Upper lobe of left lung (tissue), 6 donors: ENCODE measurements around the gene NEDD4L. TPM values are rescaled to one million over a fixed set of nuclear protein-coding genes. Genes with fewer than 3 reads are reported as not detected.

ENCODE experiments used
- ATAC-seq, 2 donors: fragments of 200-7000 bp; cut with Tn5 transposase; one replicate each; pipeline ENCODE4 v1.9.1; 2022; ENCODE audit warnings: mild to moderate bottlenecking in 2 of 2, moderate library complexity in 2 of 2; ENCODE audit not compliant: low FRiP score in 2 of 2
- DNase-seq, 2 donors: peaks; one replicate each; pipeline ENCODE4 v3.0.0-alpha.2; 2019 to 2020
- H3K27ac ChIP-seq, 4 donors: fragments of 200-600 bp; sonication (generic); one replicate each; pipeline ENCODE4 v1.5.1; 2016 to 2019
- H3K27me3 ChIP-seq, 4 donors: fragments of 200-600 bp; sonication (generic); one replicate each; pipeline ENCODE4 v1.5.1; 2017 to 2019
- H3K36me3 ChIP-seq, 4 donors: fragments of 200-600 bp; sonication (generic); one replicate each; pipeline ENCODE4 v1.5.1; 2016 to 2019
- H3K4me1 ChIP-seq, 4 donors: fragments of 200-600 bp; sonication (generic); one replicate each; pipeline ENCODE4 v1.5.1; 2018 to 2019
- H3K4me3 ChIP-seq, 4 donors: fragments of 200-600 bp; sonication (generic); one replicate each; pipeline ENCODE4 v1.5.1; 2017 to 2019; ENCODE audit warnings: mild to moderate bottlenecking in 2 of 4, moderate library complexity in 1 of 4
- H3K9me3 ChIP-seq, 4 donors: fragments of 200-600 bp; sonication (generic); one replicate each; pipeline ENCODE4 v1.5.1; 2018 to 2019
- EP300 ChIP-seq, 4 donors: sonication (generic); formaldehyde crosslinking; IDR thresholded peaks; one replicate each; pipeline ENCODE4 v1.5.1; 2017; ENCODE audit warnings: antibody characterized with exemption in 4 of 4, control low read depth in 2 of 4
- POLR2A ChIP-seq, 4 donors: fragments of 450-650 bp; IDR thresholded peaks; one replicate each; pipeline ENCODE4 v1.5.1; 2016 to 2017; ENCODE audit warnings: antibody characterized with exemption in 4 of 4, mild to moderate bottlenecking in 2 of 4
- POLR2AphosphoS5 ChIP-seq, 2 donors: sonication (generic); formaldehyde crosslinking; IDR thresholded peaks; one replicate each; pipeline ENCODE4 v1.5.1; 2017; ENCODE audit warnings: antibody characterized with exemption in 2 of 2
- WGBS, 2 donors: methylation state at CpG; one replicate each; pipeline ENCODE4 v1.1.5; 2017 to 2018; 5-methylcytosine and 5-hydroxymethylcytosine counted together
- small RNA-seq, 4 donors: library from RNA; depleted of rRNA; stranded (forward); fragments of <200 nt; gene quantifications; one replicate each; pipeline ENCODE3, GENCODE V24; 2016
- total RNA-seq, 6 donors: library from RNA; depleted of rRNA in 4 of 6; stranded (reverse); fragments of >200 nt in 4 of 6; gene quantifications; one replicate each; pipeline versions ENCODE4 v1.1.0 to v1.2.1, GENCODE V29; 2016 to 2021
- TF ChIP-seq, protein P1 (sequence below), 6 experiments: fragments of 450-650 bp in 4 of 6; fragments of 200-600 bp in 2 of 6; sonication (generic) in 2 of 6; IDR thresholded peaks; one replicate each; pipeline ENCODE4 v1.5.1; 2016 to 2019; ENCODE audit warnings: antibody characterized with exemption in 6 of 6
- donor health status: DM: no; HTN: no; CAD: no; lungs with moderate emphysema.
- donor health status: DM: no; HTN: yes; CAD: no; lungs with severe emphysema.

Gene NEDD4L
- total RNA-seq, 6 donors from 2014 or later: 148 to 491 (median 300) TPM

DNA sequence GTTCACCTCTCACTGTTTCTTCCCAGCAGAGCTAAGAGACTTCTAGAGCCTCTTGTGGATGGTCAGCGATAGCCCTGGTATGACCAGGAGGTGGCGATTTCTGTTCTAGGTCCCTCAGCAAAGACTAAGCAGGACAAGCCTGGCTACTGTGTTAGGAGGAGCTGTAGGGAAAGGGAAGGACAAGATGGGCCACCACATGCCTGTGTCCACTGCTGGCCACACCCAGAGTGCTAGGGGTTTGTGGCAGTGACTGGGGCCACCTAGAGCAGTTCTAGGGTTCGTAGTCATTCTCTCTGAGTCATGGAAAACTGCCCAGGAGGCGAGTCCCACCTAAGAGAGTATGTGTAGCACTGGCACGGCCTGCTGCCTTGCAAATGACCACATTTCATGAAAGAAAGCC lies 405.4 kb downstream of the NEDD4L start:
- Histone ChIP-seq H3K4me1 (no peaks in the 10 kb centered on the region), H3K27ac (no peak overlapping the region), H3K36me3 (no peaks in the 10 kb centered on the region), H3K4me3 (no peak overlapping the region), H3K9me3 (no peaks in the 10 kb centered on the region), H3K27me3 (no peaks in the 10 kb centered on the region)
- DNase-seq (no peak), ATAC-seq (no peak)
- no peak for TF ChIP-seq EP300 (IDR thresholded peaks at IDR 0.05)
- TF ChIP-seq, protein P1, sequence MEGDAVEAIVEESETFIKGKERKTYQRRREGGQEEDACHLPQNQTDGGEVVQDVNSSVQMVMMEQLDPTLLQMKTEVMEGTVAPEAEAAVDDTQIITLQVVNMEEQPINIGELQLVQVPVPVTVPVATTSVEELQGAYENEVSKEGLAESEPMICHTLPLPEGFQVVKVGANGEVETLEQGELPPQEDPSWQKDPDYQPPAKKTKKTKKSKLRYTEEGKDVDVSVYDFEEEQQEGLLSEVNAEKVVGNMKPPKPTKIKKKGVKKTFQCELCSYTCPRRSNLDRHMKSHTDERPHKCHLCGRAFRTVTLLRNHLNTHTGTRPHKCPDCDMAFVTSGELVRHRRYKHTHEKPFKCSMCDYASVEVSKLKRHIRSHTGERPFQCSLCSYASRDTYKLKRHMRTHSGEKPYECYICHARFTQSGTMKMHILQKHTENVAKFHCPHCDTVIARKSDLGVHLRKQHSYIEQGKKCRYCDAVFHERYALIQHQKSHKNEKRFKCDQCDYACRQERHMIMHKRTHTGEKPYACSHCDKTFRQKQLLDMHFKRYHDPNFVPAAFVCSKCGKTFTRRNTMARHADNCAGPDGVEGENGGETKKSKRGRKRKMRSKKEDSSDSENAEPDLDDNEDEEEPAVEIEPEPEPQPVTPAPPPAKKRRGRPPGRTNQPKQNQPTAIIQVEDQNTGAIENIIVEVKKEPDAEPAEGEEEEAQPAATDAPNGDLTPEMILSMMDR (IDR thresholded peaks at IDR 0.05): no peak
- TF ChIP-seq POLR2A (IDR thresholded peaks at IDR 0.05): no peak
- no peak for TF ChIP-seq POLR2AphosphoS5 (IDR thresholded peaks at IDR 0.05)
- 76 to 93% methylated on average over 4 of the region's 5 CpGs for WGBS, 2 donors

Small RNAs within 50 kb of the gene (small RNA-seq; reads per million reads assigned to genes)
- gene HMGN1P30 (0 reads per million in 4 donors), gene MIR3591 (0 reads per million in 4 donors)

Other genes starting within 250 kb of the NEDD4L start
- gene ATP8B1, start 240.9 kb upstream of the NEDD4L start, total RNA-seq: 10 to 100 TPM; 19.6 to 36.5 (median 26.0) TPM